Bronchial smooth muscle cell (primary cell): ENCODE measurements around the gene KRTAP2-3. TPM values are rescaled to one million over a fixed set of nuclear protein-coding genes. Genes with fewer than 3 reads are reported as not detected.

ENCODE experiments used
- total RNA-seq: library from RNA; depleted of rRNA; stranded (reverse); fragments of >200 nt; gene quantifications from 2 replicates; pipeline ENCODE4 v1.2.1, GENCODE V29; 2014

Gene KRTAP2-3, protein sequence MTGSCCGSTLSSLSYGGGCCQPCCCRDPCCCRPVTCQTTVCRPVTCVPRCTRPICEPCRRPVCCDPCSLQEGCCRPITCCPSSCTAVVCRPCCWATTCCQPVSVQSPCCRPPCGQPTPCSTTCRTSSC
- total RNA-seq = not detected in 2 replicates

DNA sequence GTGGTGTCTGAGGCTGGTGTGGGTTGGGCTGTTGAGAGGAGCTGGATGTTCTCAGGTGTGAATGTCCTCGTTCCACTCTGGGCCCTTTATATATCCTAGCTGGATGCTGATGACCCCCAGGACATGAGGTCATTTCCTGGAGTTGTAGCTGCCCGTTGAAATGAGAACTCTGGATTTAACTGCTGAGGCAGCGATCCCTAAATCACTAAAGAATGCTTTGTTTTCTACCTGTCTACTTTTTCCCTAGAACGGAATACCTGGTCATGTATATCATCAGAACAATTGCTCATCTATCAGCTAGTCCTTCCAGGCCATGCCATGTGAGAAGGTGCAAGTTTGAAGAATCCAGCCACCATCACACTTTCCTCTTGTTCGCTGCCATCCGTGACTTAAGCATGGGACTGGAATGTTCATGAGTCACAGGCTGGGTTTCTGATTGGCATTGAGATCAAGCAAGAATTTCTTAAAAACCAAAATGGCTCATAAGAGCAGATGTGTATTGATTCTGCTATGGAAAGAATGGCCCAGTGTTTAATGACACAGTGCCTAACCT, at the start of gene KRTAP2-3:
TSS of gene KRTAP2-3 (minus strand) at position 63 of the 553 bp plus-strand sequence. CDS start 64 bp downstream, outside the sequence.

DNA sequence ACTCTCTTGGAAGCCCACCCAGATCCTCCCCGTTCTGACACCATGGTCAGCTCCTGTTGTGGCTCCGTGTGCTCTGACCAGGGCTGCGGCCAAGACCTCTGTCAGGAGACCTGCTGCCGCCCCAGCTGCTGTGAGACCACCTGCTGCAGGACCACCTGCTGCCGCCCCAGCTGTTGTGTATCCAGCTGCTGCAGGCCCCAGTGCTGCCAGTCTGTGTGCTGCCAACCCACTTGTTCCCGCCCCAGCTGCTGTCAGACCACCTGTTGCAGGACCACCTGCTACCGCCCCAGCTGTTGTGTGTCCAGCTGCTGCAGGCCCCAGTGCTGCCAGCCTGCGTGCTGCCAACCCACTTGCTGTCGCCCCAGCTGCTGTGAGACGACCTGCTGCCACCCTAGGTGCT, 45.4 kb upstream of the KRTAP2-3 start, which contains the start of gene KRTAP4-9:
TSS of gene KRTAP4-9 (plus strand) at position 43 of the 400 bp plus-strand sequence. CDS start at position 43, 0 bp downstream.

DNA sequence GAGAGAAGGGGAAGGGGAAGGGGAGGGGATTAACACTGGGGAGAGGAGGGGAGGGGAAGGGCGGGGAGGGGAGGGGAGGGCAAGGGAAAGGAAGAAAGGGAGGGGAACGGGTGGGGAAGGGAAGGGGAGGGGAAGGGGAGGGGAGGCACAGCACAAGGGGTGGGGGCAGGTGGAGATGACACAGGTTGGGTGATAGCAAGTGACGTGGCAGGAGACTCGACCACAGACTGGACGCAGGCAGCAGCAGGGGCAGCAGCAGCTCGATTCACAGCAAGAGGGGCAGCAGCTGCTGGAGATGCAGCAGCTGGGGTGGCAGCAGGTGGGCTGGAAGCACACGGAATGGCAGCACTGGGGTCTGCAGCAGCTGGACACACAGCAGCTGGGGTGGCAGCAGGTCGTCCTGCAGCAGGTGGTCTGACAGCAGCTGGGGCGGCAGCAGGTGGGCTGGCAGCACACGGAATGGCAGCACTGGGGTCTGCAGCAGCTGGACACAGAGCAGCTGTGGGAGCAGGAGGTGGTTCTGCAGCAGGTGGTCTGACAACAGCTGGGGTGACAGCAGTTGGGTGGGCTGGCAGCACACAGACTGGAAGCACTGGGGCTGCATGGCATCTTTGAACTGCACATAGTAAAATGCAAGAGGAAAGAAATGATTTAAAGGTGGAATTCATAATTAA, 41.8 kb upstream of the KRTAP2-3 start, which contains the start of gene KRTAP4-16:
TSS of gene KRTAP4-16 (minus strand) at position 624 of the 674 bp plus-strand sequence. CDS start at position 624, 0 bp downstream.

GRCh38 chr17:41098042-41098441, 38.1 kb upstream of the KRTAP2-3 start, which contains the start of gene KRTAP4-8:
KRTAP4-8 (minus strand) TSS chr17:41098142; CDS start chr17:41098084, 58 bp downstream.

DNA sequence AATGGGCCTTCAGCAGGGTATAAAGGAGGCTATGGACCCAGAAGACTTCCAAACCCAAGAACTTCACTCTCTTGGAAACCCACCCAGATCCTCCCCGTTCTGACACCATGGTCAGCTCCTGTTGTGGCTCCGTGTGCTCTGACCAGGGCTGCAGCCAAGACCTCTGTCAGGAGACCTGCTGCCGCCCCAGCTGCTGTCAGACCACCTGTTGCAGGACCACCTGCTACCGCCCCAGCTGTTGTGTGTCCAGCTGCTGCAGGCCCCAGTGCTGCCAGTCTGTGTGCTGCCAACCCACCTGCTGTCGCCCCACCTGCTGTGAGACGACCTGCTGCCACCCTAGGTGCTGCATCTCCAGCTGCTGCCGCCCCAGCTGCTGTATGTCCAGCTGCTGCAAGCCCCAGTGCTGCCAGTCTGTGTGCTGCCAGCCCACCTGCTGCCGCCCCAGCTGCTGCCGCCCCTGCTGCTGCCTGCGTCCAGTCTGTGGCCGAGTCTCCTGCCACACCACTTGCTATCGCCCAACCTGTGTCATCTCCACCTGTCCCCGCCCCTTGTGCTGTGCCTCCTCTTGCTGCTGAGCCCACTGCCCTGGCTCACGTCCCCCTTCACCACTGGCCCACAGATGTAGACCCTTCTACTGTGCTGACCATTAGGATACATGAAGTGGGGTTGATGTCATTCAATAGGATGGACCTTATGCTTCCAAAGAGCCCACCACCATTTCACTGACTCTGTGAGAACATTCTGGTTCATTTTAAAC, 24.4 kb upstream of the KRTAP2-3 start, which contains the start of gene KRTAP4-7:
TSS of gene KRTAP4-7 (plus strand) at position 51 of the 757 bp plus-strand sequence. CDS start at position 108, 57 bp downstream.

DNA sequence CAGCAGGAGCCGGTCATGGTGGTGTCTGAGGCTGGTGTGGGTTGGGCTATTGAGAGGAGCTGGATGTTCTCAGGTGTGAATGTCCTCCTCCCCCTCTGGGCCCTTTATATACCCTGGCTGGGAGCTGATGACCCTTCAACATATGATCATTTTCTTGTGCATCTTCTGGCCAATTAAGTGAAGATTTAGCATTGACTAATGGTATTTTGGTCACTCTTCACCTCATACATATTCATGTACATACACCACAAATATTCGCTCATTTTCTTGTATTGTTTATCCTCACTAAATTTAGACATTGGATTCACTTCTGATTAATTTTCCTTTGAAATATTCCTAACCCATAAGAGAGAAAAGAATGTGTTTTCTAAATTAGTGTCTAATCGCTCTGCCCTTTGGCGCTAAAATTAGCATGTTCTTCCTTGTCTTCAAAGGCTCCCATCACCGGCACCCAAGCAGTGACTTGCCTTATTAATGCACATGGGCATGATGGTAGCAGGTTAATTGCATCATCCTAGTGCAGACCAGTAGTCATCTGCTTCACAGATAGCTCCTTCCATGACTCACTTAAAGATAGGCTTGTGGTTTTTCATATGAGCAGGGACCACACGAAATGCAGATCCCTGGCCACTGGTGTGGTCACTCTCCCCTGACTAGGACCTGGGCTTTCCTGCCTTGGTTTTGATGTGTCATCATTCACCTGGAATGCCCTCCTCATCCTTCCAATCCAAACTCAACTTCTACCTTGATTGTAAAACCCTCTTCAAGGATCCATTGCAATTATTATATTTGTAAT, 6.1 kb upstream of the KRTAP2-3 start, which contains the start of gene KRTAP2-4:
TSS of gene KRTAP2-4 (minus strand) at position 51 of the 796 bp plus-strand sequence. CDS start at position 17, 34 bp downstream.

DNA sequence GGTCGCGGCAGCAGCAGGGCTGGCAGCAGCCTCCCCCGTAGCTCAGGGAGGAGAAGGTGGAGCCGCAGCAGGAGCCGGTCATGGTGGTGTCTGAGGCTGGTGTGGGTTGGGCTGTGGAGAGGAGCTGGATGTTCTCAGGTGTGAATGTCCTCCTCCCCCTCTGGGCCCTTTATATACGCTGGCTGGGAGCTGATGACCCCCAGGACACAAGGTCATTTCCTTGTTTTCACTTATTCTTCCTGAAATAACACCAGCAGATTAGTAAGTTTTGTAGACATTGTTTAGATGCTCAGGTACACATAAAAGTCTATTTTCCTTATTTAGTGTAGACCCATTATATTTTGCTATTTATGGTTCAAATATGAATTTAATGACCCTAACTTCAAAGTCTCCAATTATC, 4.8 kb downstream of the KRTAP2-3 start, which contains the start of gene KRTAP2-2:
TSS of gene KRTAP2-2 (minus strand) at position 101 of the 400 bp plus-strand sequence. CDS start at position 82, 19 bp downstream.

GRCh38 chr17:41046735-41047465, 13.0 kb downstream of the KRTAP2-3 start, which contains the start of gene KRTAP2-1:
KRTAP2-1 (minus strand) TSS chr17:41047316; CDS start chr17:41047267, 49 bp downstream.

GRCh38 chr17:41040783-41041571, 18.9 kb downstream of the KRTAP2-3 start, which contains the start of gene KRTAP1-1:
KRTAP1-1 (minus strand) TSS chr17:41041450; CDS start chr17:41041397, 53 bp downstream.

GRCh38 chr17:41034346-41034935, 25.5 kb downstream of the KRTAP2-3 start, which contains the start of gene KRTAP1-3:
KRTAP1-3 (minus strand) TSS chr17:41034874; CDS start chr17:41034821, 53 bp downstream.

GRCh38 chr17:41029633-41030245, 30.2 kb downstream of the KRTAP2-3 start, which contains the start of gene KRTAP1-4:
KRTAP1-4 (minus strand) TSS chr17:41030195; CDS start chr17:41030078, 117 bp downstream.

GRCh38 chr17:41026715-41027471, 33.0 kb downstream of the KRTAP2-3 start, which contains the start of gene KRTAP1-5:
KRTAP1-5 (minus strand) TSS chr17:41027208; CDS start chr17:41027155, 53 bp downstream.

Other genes starting within 250 kb of the KRTAP2-3 start
- 2.2 and 4.3 TPM in 2 replicates for gene KRT10, start 237.5 kb downstream of the KRTAP2-3 start, total RNA-seq
- gene KRT12, start 192.9 kb downstream of the KRTAP2-3 start, total RNA-seq = not detected in 2 replicates
- gene KRT20, start 174.9 kb downstream of the KRTAP2-3 start, total RNA-seq = not detected in 2 replicates
- 0.16 and 1.1 TPM in 2 replicates for gene KRT23, start 122.5 kb downstream of the KRTAP2-3 start, total RNA-seq
- gene KRT39, start 93.2 kb downstream of the KRTAP2-3 start, total RNA-seq = 0.16 and 0.17 TPM in 2 replicates
- gene KRT40, start 75.8 kb downstream of the KRTAP2-3 start, total RNA-seq = not detected in 2 replicates
- gene KRTAP3-3, start 66.0 kb downstream of the KRTAP2-3 start, total RNA-seq = not detected in 2 replicates
- gene KRTAP3-2, start 60.2 kb downstream of the KRTAP2-3 start, total RNA-seq = not detected in 2 replicates
- gene KRTAP3-1, start 51.0 kb downstream of the KRTAP2-3 start, total RNA-seq = not detected in 2 replicates
- gene KRTAP1-5, start 32.9 kb downstream of the KRTAP2-3 start, total RNA-seq = not detected in 2 replicates
- not detected in 2 replicates for gene KRTAP1-4, start 29.9 kb downstream of the KRTAP2-3 start, total RNA-seq
- not detected in 2 replicates for gene KRTAP1-3, start 25.2 kb downstream of the KRTAP2-3 start, total RNA-seq
- gene KRTAP1-1, start 18.7 kb downstream of the KRTAP2-3 start, total RNA-seq = not detected in 2 replicates
- gene KRTAP2-1, start 12.8 kb downstream of the KRTAP2-3 start, total RNA-seq = not detected in 2 replicates
- not detected in 2 replicates for gene KRTAP2-2, start 4.9 kb downstream of the KRTAP2-3 start, total RNA-seq
- not detected in 2 replicates for gene KRTAP2-4, start 5.8 kb upstream of the KRTAP2-3 start, total RNA-seq
- not detected in 2 replicates for gene KRTAP4-7, start 24.0 kb upstream of the KRTAP2-3 start, total RNA-seq
- gene KRTAP4-8, start 38.0 kb upstream of the KRTAP2-3 start, total RNA-seq = not detected in 2 replicates
- gene KRTAP4-16, start 42.1 kb upstream of the KRTAP2-3 start, total RNA-seq = not detected in 2 replicates
- gene KRTAP4-9, start 45.3 kb upstream of the KRTAP2-3 start, total RNA-seq = not detected in 2 replicates
- gene KRTAP4-11, start 58.3 kb upstream of the KRTAP2-3 start, total RNA-seq = not detected in 2 replicates
- gene KRTAP4-12, start 64.1 kb upstream of the KRTAP2-3 start, total RNA-seq = not detected in 2 replicates
- not detected in 2 replicates for gene KRTAP4-6, start 80.4 kb upstream of the KRTAP2-3 start, total RNA-seq
- not detected in 2 replicates for gene KRTAP4-5, start 89.7 kb upstream of the KRTAP2-3 start, total RNA-seq
- not detected in 2 replicates for gene KRTAP4-4, start 100.6 kb upstream of the KRTAP2-3 start, total RNA-seq
- not detected in 2 replicates for gene KRTAP4-3, start 108.1 kb upstream of the KRTAP2-3 start, total RNA-seq
- gene KRTAP4-2, start 118.1 kb upstream of the KRTAP2-3 start, total RNA-seq = not detected in 2 replicates
- not detected in 2 replicates for gene KRTAP4-1, start 124.8 kb upstream of the KRTAP2-3 start, total RNA-seq
- gene KRTAP9-1, start 129.8 kb upstream of the KRTAP2-3 start, total RNA-seq = not detected in 2 replicates
- not detected in 2 replicates for gene KRTAP9-2, start 166.5 kb upstream of the KRTAP2-3 start, total RNA-seq
- gene KRTAP9-3, start 172.3 kb upstream of the KRTAP2-3 start, total RNA-seq = not detected in 2 replicates
- gene KRTAP9-8, start 177.9 kb upstream of the KRTAP2-3 start, total RNA-seq = not detected in 2 replicates
- gene KRTAP9-4, start 189.6 kb upstream of the KRTAP2-3 start, total RNA-seq = not detected in 2 replicates
- not detected in 2 replicates for gene KRTAP9-9, start 195.3 kb upstream of the KRTAP2-3 start, total RNA-seq
- gene KRTAP9-6, start 205.3 kb upstream of the KRTAP2-3 start, total RNA-seq = not detected in 2 replicates
- gene KRTAP9-7, start 215.6 kb upstream of the KRTAP2-3 start, total RNA-seq = not detected in 2 replicates
- not detected in 2 replicates for gene KRTAP29-1, start 242.7 kb upstream of the KRTAP2-3 start, total RNA-seq
- gene KRTAP16-1, start 249.2 kb upstream of the KRTAP2-3 start, total RNA-seq = not detected in 2 replicates